Mammary epithelial cell (primary cell): ENCODE results near the gene SEPTIN2.

Source experiments
- EZH2 ChIP-seq: IDR thresholded peaks from 2 replicates; pipeline ENCODE4 v1.6.1; 2012; ENCODE audit warnings: low read length, inconsistent platforms, borderline replicate concordance
- TF ChIP-seq, protein P1 (sequence below), 2 donors: IDR thresholded peaks in 1 of 2; conservative IDR thresholded peaks in 1 of 2; 2 replicates each; pipeline ENCODE4 v1.5.1; 2011 to 2012; ENCODE audit warnings: inconsistent platforms in 2 of 2, low read length in 2 of 2, mild to moderate bottlenecking in 2 of 2, control low read depth in 1 of 2, low read depth in 1 of 2; ENCODE audit not compliant: insufficient read depth in 1 of 2; ENCODE audit errors: extremely low read depth in 1 of 2

GRCh38 chr2:241389697-241390096 is 74.0 kb downstream of the SEPTIN2 start:
- TF ChIP-seq EZH2, result no peak
- TF ChIP-seq, protein P1, sequence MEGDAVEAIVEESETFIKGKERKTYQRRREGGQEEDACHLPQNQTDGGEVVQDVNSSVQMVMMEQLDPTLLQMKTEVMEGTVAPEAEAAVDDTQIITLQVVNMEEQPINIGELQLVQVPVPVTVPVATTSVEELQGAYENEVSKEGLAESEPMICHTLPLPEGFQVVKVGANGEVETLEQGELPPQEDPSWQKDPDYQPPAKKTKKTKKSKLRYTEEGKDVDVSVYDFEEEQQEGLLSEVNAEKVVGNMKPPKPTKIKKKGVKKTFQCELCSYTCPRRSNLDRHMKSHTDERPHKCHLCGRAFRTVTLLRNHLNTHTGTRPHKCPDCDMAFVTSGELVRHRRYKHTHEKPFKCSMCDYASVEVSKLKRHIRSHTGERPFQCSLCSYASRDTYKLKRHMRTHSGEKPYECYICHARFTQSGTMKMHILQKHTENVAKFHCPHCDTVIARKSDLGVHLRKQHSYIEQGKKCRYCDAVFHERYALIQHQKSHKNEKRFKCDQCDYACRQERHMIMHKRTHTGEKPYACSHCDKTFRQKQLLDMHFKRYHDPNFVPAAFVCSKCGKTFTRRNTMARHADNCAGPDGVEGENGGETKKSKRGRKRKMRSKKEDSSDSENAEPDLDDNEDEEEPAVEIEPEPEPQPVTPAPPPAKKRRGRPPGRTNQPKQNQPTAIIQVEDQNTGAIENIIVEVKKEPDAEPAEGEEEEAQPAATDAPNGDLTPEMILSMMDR (conservative IDR thresholded peaks at IDR 0.05 in 1 of 2, IDR thresholded peaks at IDR 0.05 in 1 of 2; ENCODE audit: extremely low read depth in 1 of 2, insufficient read depth in 1 of 2, low read depth in 1 of 2, low read length in 2 of 2), result no peak
